ENCODE measurements around the gene ILRUN.
"Not testable (repeated sequence)": the region's sequence is repeated elsewhere in the genome, so short reads cannot be mapped to it uniquely, and the experiment has no call there.

The ILRUN gene

DNA sequence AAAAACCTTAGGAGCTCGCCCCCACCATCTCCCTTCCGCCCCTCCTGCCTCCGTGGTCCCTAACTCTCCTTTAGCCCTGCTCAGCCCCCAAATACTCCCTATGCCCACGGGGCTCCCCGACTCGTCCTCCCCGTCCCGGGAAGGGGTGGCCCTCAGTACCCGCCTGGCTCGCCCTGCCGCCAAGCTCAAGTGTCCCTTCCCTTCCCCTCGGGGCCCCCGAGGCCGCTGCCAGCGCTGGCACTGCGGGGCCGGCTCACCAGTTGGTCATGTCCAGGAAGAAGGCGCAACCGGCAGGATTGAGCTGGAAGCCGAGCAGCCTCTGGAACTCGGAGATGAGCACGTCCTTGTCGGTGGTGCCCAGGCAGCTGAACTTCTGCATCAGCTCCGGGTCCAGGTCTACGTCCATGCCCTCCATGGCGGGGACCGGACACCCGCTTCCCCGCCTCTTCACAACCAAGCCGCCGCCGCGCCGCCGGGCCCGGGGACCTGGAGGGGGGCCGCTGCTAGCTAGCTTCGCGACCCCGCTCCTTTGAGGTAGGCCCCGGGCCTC is 303 bp downstream of the ILRUN start:
- DNase-seq, result no peak

DNA sequence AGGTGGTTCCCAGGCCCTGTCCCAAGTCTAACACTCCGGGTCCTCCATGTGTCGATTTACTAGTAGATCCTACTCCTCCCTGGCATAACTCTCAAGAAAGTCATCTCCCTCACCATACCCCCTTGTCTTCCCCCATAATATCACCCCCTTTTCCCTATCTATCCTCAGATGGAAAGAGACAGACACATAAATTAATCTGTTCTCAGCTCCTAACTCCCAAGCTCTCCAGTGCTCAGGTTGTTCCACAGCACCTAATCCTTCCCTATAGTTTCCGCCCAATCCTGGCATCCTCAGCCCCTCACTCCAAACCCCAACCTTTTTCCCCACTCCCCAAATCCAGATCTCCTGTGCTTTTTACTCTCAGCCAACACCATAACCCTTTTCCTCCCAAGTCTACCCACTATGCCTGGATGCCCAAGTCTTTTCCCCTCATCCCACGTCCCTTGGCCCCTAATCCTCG is 808 bp downstream of the ILRUN start:
- no peak for DNase-seq

DNA sequence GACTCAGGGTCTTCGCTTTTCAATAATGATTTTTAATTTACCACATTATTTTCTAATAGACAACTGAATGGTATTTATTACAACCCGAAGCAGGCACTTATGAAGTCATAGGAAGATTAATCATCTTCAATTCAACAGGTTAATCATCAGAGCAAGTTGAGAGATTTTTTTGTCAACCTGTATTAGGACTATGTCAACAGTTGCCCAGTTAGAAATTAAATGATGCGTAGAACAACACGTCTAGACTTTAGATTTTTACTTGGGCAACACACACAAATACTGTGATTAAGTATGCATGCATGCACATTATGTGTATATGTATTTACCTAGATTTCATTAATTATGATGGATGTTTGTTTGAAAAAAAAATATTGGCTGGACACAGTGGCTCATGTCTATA is 4.3 kb downstream of the ILRUN start:
- no peak for DNase-seq

DNA sequence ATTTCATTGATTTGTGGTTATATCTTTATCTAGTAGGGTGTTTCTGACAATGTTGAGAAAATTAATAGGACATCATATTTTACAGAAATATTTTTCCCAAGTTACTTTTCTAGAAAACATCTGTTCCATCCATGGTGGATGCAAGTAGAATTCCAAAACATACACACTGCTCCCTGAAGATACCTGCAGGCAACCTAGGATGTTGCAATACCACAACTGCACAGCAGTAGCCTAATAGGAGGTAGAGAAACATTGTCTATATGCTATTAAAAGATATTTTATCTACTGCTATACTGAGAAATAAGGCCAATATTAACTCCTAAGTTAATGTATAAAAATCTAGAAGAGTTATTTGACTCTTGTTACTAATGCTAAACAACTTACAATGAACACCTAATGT is 6.8 kb downstream of the ILRUN start:
- DNase-seq, result no peak

DNA sequence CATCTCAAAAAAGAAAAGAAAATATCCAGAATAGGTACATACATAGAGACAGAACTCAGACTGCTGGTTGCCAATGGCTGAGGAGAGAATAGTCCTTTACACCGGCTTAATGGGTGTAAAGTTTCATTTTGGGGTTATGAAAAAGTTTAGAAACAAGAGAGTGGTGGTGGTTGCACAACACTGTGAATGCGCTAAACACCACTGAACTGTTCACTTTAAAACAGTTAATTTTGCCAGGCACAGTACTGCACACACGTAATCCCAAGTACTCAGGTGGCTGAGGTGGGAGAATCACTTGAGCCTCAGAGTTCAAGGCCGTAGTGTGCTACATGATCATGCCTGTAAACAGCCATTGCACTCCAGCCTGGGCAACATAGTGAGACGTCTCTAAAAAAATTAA is 7.6 kb downstream of the ILRUN start:
- DNase-seq, result no peak

DNA sequence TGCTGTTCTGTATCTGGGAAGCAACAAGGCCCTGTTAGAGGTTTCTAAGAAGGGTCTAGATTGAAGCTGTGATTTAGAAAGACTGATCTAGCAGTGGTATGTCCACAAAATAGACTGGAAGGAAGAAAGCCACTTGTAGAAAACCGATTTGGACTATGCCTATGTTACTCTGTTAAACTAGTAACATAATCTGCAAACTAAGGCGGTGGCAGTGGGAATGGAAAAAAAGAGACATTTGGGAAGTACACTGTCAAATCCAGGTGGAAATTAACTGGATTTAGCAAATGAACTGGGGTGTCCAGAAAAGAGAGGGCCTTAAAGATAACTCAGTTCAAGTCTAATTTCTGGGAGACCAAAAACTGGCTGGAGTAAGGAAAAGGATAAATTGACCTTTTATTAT is 11.6 kb downstream of the ILRUN start:
- DNase-seq, result no peak

DNA sequence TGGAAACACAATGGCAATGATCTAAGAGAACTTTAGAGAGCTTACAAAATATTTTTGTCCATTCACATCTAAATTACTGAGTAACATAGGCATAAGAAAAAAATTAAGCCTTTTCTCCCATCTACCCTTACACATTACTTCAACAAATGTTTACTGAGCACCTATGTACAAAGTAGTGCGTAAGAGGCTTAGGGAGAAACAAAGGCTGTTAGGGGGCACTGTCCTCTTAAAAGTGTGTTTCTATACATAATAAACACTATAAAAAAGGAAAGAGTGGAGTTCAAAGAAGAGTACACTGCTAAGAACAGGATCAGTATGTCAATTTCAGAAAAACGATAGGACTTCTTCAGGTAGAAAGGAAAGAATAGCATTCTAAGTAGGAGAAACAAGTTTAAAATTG is 12.2 kb downstream of the ILRUN start:
- no peak for DNase-seq

DNA sequence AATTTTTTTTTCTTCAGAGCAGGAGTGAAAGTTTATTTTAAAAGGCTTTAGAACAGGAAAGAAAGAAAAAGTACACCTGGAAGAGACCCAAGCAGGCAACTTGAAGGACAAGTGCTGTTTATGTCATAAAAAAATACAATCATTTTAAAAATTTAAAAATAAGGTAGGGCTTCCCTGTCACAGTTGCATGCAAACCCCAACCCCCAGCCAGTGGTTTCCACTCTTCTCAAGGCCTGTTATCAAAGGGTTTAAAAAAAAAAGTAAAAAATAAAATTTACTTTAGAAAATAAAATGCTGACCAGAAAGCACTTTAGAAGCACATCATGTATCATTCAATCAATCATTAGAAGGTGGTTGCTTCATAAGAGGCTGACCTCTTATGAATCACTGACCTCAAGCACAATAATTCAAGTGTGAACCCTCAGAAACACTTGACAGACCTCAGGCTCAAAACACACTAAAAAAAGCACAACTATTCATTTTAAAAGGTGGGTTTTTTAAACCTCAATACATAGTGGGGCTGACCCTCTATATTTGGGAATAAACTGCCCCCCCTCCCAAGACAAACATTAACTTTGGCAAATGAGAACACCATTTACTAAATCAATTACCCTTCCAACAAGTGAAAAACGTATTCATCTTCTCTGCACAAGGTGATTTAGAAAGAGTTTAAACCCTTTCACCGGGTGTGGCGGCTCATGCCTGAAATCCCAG is 15.6 kb downstream of the ILRUN start:
- DNase-seq, result no peak

DNA sequence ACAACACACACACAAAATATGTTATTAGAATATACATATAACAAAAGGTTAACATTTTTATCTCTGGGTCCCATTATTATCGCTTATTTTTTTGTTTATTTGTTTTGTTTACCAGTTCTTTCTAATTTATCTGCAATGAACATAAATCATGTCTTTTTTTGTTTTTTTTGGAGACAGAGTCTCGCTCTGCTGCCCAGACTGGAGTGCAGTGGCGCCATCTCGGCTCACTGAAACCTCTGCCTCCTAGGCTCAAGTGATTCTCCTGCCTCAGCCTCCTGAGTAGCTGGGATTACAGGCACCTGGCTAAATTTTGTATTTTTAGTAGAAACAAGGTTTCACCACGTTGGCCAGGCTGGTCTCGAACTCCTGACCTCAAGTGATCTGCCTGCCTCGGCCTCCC is 16.3 kb downstream of the ILRUN start:
- not testable (repeated sequence) for DNase-seq

DNA sequence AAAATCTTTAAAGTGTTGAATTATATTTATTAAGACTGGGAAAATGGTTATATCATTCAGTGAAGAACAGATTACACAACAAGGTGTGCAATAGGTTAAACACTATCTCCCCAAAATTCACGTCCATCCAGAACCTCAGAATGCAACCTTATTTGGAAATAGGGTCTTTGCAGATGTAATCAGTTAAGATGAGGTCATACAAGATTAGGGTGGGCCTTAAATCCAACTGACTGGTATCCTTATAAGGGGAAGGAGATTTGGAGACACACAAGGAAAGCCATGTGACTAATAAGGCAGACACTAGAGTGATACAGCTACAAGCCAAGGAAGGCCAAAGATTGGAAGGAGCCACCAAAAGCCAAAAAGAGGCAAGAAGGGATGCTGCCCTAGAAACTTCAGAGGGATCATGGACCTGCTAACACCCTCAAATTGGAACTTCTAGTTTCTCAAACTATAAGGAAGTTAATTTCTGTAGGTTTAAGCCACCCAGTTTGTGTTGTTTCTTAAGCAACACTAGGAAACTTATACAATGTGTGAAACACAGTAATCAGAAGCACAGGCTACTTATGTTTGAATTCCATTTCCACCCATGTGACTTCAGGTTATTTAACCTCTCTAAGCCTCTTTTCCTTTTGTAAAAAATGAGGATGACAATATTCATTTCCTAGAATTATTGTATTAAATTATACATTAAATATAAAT is 16.9 kb downstream of the ILRUN start:
- no peak for DNase-seq

DNA sequence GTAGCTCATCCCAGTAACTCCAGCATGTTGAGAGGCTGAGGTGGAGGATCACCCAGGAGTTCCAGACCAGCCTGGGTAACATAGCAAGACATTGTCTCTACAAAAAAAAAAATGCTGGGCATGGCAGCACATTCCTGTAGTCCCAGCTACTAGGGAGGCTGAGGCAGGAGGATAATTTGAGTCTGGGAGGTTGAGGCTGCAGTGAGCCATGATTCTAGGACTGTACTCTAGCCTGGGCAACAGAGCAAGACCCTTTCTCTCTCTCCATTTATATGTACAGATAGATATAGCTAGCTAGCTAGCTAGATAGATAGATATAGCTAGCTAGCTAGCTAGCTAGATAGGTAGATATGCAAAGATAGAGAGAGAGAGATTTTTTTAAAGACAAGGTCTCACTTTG is 20.4 kb downstream of the ILRUN start:
- DNase-seq, result no peak

DNA sequence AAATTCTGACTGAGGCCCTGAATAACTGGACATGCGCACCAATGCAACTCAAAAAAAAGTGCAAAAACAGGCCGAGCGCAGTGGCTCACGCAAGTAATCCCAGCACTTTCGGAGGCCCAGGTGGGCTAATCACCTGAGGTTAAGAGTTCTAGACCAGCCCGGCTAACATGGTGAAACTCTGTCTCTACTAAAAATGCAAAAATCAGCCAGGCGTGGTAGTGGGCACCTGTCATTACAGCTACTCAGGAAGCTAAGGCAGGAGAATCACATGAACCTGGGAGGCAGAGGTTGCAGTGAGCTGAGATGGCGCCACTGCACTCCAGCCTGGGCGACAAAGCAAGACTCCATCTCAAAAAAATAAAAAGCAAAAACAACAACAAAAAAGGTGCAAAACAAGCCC is 21.6 kb downstream of the ILRUN start:
- not testable (repeated sequence) for DNase-seq

DNA sequence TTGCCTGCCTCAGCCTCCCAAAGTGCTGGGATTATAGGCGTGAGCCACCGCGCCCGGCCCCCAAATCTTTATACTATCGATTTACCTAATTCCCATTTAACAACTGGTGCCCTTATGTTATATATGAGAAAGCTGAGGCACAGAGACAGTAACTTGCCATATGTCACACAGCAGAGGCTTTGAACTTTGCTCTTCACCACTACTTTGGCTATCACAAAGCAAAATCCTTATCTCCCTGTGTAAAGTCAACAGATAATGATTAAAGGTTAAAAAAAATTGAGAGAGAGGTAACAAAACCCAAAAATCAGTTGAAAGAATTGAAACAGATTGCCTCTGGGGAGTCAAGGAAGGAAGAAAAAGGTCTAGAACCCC is 22.3 kb downstream of the ILRUN start:
- no peak for DNase-seq

DNA sequence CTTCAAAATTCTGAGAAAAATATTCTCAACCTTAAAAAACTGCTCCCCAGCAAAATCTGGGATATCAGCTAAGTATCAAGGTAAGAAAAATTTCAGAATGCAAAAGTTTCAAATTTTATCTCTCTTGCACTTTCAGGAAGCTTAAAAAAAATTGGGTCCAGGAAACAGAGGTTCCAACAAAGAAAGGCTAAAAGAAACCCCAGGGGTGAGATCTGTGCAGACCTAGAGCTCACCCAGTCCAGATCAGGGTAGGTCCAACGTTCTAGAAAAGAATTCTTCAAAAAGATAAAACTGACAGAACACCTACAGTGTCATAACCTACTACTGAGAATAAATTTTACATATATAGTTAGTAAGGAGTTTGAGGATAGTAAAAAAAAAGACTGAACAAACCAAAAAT is 23.5 kb downstream of the ILRUN start:
- no peak for DNase-seq

DNA sequence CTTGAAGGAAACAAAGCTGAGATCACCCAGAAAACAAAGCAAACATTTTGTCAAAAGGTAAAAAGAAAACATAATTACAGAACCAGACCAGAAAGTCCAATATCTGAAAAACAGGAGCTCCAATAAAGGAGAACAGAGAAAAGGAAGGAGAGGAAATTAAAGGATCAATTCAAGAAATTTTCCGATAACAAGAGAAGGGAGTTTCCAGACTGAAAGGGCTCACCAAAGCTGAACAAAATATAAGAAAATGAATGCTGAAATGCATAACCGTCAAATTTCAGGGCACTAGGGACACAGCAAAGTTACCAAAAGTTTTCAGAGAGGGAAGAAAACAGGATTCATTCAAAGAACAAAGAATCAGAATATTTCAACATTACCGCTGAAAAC is 23.9 kb downstream of the ILRUN start:
- no peak for DNase-seq

DNA sequence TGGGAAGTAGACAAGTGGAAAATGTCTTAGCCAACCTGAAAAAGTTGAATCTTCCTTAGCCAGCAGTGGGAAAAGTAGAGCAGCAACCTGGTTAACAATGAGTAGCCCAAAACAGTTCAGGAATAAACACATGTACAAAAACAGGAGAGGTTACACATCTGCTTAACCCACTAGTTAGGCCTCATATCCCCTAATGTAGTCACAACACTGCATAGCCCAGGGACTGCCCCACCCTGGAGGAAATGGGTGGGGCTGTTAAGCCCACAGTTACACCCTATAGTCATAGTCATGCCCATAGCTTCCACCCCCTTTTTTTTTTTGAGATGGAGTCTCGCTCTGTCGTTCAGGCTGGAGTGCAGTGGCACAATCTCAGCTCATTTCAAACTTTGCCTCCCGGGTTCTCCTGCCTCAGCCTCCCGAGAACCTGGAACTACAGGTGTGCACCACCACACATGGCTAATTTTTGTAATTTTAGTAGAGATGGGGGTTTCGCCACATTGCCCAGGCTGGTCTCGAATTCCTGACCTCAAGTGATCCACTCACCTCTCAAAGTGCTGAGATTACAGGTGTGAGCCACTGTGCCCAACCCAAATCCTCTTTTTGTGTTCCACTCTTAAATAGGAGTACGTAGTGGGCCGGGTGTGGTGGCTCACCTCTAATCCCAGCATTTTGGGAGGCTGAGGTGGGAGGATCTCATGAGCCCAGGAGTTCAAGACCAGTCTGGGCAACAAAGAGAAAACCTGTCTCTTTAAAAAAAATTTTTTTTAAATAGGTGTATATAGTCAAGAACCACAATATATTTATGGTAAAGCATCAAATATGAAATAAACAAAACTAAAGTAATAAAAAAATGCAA is 24.5 kb downstream of the ILRUN start:
- peak; percentile 64 for DNase-seq

DNA sequence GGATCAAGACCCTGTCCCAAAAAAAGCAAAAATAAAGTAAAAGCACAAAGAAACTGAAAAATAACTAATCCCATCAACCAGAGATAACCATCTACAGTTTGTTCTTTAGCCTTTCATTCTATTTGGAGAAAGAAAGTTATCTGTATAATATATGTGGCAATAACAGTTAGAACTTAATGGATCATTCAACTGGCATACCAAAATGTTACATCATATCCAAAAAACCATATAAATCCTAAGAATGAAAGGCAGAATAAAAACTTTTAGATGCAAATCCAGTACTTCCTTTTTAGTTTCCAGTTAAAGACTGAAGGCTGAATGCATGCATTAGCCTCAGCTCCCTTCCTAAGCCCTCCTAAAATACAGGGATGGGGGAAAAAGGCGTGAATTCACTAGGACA is 25.2 kb downstream of the ILRUN start:
- DNase-seq, result no peak

DNA sequence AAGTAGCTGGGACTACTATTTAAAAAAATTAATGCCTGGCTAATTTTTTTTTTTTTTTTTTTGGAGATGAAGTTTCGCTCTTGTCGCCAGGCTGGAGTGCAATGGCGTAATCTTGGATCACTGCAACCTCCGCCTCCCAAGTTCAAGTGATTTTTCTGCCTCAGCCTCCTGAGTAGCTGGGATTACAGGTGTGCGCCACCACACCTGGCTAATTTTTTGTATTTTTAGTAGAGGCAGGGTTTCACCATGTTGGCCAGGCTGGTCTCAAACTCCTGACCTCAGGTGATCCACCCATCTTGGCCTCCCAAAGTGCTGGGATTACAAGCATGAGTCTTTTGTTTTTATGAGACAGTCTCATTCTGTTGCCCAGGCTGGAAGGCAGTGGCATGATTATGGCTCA is 27.8 kb downstream of the ILRUN start:
- not testable (repeated sequence) for DNase-seq

DNA sequence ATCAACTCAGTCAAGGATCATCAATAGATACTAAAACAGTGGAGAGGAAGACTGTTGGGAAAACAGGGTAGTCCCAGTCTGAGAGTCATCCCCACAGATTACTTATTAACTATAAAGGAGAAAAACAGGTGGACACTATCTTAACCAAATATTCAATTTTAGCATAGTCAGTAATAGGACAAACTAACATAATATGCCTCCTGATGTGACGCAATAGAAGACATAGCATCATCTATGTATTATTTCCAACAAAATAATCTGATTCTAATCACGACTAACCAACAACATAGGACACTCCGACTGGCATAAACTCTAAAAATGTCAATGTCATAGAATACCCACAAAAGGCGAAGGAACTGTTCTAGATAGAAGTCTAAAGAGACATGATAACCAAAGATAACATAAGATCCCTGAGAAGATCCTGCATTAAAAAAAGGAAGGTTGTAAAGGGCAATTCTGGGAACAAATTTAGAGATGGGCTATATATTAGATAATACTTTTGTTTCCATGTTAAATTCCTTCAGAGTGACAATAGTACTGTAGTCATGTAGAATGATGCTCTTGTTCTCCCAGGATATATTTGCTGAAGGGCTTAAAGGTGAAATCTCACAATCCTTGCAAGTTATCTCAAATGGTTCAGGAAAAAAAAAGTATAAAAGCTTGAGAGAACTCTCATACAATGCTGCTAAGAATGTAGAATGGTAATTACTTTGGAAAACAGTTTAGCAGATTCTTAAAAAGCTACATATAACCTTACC is 28.9 kb downstream of the ILRUN start:
- no peak for DNase-seq

DNA sequence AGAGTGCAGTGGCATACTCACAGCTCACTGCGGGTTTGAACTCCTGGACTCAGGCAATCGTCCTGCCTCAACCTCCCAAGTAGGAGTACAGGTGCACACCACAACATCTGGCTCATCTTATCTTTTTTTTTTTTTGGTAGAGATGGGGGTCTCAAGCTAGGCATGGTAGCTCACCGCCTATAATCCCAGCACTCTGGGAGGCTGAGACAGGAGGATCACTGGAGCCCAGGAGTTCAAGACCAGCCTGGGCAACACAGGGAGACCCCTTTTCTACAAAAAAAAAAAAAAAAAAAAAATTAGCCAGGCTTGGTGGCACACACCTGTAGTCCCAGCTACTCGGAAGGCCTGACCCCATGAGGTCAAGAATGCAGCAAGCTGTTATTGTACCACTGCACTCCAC is 31.5 kb downstream of the ILRUN start:
- no peak for DNase-seq

DNA sequence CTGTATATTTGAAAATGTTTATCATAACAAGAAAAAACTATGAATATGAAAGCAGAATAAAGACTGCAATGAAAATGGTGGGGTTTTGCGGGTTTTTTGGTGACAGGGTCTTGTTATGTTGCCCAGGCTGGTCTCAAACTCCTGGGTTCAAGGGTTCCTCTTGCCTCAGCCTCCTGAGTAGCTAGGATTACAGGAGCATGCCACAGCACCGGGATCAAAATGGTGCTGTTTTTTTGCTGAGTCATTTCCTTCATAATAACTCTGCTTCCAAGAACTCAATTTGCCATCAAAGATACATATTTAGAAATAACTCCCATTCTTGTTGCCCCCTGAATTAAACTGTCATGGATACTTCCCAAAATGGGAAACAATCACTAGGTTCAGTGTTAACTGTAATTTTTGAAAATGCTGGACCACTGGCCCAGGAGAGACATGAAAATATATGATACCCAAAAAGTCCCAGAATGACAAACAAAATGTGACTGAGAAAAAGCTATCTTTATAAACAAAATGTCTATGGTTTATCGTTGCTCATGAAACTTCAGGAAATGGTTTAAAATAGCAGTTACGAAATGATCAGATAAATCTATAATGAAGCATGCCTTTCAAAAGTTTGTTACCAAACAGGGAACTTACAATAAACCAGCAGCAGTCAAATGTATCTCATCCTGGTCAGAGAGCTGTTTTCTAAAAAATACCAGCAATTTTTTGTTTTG is 32.2 kb downstream of the ILRUN start:
- no peak for DNase-seq

DNA sequence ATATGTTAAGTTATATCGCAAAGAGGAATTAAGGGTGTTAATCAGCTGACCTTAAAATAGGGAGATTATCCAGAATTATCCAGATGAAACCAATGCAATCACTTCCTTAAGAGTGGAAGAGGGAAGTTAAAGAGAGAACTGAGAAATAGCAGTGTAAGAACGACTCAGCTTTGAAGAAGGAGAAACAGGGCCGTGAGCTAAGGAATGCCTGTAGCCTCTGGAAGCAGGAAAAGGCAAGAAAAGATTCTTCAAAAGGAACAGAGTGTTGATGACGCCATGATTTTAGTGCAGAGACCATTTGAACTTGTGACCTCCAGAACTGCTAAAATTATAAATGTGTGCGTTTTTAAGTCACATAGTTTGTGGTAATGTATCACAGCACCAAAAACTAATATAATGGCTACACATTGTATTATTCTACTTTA is 32.7 kb downstream of the ILRUN start:
- no peak for DNase-seq
